Testis (tissue), 3 donors: ENCODE results near the gene FAM107A. TPM values are rescaled to one million over a fixed set of nuclear protein-coding genes. Genes with fewer than 3 reads are reported as not detected.
A peak's percentile ranks its signal among the peaks of the same experiment; 100 is the strongest.

ENCODE experiments used
- DNase-seq: peaks from one replicate; pipeline ENCODE4 v3.0.0-alpha.2; 2019
- H3K27ac ChIP-seq, 2 donors: fragments of 200-600 bp; sonication (generic); one replicate each; pipeline ENCODE4 v1.5.1; 2019
- H3K27me3 ChIP-seq: fragments of 200-600 bp; sonication (generic); one replicate; pipeline ENCODE4 v1.5.1; 2019
- H3K36me3 ChIP-seq: fragments of 200-600 bp; sonication (generic); one replicate; pipeline ENCODE4 v1.5.1; 2017; ENCODE audit warnings: low read depth; ENCODE audit errors: missing control alignments
- H3K4me1 ChIP-seq: fragments of 200-600 bp; sonication (generic); one replicate; pipeline ENCODE4 v1.5.1; 2019
- H3K4me3 ChIP-seq, 2 donors: fragments of 200-600 bp; sonication (generic); one replicate each; pipeline ENCODE4 v1.5.1; 2017 to 2019
- H3K9me3 ChIP-seq: fragments of 200-600 bp; sonication (generic); one replicate; pipeline ENCODE4 v1.5.1; 2017
- POLR2A ChIP-seq: fragments of 450-650 bp; IDR thresholded peaks from one replicate; pipeline ENCODE4 v1.6.1; 2017; ENCODE audit warnings: antibody characterized with exemption, mild to moderate bottlenecking, moderate library complexity
- WGBS, 2 donors: methylation state at CpG; one replicate each; pipeline ENCODE4 v1.1.5; 2018; 5-methylcytosine and 5-hydroxymethylcytosine counted together
- intact Hi-C: fragments of 100-400 bp; cut with DNase I; formaldehyde crosslinking; loops from one replicate; pipeline ENCODE4 v1.15.1; 2023; ENCODE audit warnings: low total_unique reads
- polyA plus RNA-seq: library from polyadenylated mRNA; stranded (reverse); fragments of 350-450 nt; fragmentation: Illumina TruSeq; extraction: RNeasy Lipid Tissue Mini Kit (QIAGEN cat#74804); gene quantifications from one replicate; pipeline ENCODE4 v1.2.3, GENCODE V29; 2014; ENCODE audit warnings: low read depth, low replicate concordance; ENCODE audit not compliant: insufficient read depth
- total RNA-seq, 2 donors: library from RNA; depleted of rRNA; stranded (reverse); fragments of >200 nt; gene quantifications; one replicate each; pipeline ENCODE4 v1.2.3, GENCODE V29; 2016
- TF ChIP-seq, protein P1 (sequence below), 3 experiments: fragments of 450-650 bp in 2 of 3; fragments of 200-600 bp in 1 of 3; sonication (generic) in 1 of 3; IDR thresholded peaks; one replicate each; pipeline ENCODE4 v1.5.1; 2016 to 2019; ENCODE audit warnings: antibody characterized with exemption in 3 of 3, mild to moderate bottlenecking in 2 of 3, moderate library complexity in 1 of 3

FAM107A gene
- total and polyA plus RNA-seq, 3 donors from 2014 or later: 7.8 to 17.8 (median 14.8) TPM

DNA sequence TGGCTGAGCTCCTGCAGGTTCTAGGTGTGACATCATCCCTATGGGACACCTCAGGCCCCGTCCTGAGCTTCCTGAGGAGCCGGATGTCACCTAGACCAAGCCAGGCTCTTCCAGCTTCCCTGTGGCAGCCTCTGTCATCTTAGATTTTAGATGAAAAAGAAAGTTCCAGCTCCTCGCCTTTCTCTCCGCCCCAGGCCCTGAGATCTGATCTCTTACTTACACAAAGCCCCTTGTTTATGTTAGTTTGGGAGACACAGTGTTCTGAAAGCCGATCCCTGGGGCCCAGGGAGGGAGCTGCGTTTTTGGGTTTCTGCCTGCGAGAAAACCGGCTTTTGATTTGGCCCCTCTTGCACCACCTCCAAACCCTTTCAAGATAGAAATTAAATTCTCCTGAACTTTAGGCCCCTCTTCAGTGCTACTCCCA lies 40.2 kb upstream of the FAM107A start:
- Histone ChIP-seq H3K4me3 (no peak overlapping the region), H3K9me3 (no peaks in the 10 kb centered on the region), H3K27ac (peak overlapping the region; percentile 61 to 75), H3K4me1 (peaks cover 23% of the 10 kb centered on the region), H3K36me3 (no peaks in the 10 kb centered on the region), H3K27me3 (no peaks in the 10 kb centered on the region)
- 39 to 43% methylated on average over 8 of the region's 8 CpGs for WGBS, 2 donors
- intact Hi-C loops: no loop called here
- TF ChIP-seq, protein P1, sequence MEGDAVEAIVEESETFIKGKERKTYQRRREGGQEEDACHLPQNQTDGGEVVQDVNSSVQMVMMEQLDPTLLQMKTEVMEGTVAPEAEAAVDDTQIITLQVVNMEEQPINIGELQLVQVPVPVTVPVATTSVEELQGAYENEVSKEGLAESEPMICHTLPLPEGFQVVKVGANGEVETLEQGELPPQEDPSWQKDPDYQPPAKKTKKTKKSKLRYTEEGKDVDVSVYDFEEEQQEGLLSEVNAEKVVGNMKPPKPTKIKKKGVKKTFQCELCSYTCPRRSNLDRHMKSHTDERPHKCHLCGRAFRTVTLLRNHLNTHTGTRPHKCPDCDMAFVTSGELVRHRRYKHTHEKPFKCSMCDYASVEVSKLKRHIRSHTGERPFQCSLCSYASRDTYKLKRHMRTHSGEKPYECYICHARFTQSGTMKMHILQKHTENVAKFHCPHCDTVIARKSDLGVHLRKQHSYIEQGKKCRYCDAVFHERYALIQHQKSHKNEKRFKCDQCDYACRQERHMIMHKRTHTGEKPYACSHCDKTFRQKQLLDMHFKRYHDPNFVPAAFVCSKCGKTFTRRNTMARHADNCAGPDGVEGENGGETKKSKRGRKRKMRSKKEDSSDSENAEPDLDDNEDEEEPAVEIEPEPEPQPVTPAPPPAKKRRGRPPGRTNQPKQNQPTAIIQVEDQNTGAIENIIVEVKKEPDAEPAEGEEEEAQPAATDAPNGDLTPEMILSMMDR (IDR thresholded peaks at IDR 0.05): no peak
- TF ChIP-seq POLR2A: no peak
- DNase-seq: peak; percentile 77

DNA sequence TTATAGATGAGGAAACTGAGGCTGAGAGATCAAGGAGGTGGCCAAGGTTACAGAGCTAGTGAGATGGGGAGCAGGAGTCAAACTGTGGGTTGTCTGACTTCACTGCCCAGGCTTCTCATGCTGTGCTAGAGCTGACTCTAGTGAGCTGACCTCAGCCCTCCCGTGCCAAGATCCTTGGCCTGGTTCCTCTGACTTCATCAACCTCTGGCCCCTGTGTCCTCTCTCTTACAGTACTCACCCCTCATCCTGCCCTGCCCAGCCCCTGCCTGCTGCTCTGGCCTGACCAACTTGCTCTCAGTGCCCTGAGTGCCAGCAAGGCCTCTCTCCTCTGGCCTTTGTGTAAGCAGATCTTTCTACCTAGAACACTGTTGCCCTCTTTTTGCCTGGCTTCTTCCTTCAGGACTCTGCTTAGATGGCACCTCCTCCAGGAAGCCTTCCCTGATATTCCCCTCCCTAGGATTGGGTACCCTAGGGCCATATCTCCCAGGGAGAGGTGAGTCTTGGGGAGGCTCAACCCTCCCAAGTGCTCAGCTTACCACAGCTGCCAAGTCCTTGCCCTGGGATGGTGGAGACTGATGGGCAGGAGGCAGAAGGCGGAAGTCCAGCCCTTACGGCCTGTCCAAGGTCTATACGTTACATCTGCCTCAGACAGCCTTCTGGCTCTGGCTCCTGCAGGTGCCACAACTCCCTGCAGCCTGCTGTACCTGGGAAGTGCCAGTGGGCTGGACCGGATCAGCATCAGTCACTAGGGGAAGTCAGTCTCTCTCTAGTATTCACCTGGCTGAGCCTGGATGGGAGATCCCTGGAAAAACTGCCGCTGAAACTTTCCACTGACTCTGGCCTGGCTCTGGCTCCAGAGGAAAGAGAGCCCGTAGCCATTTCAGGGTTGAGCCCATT lies 36.3 kb upstream of the FAM107A start:
- intact Hi-C loops: no loop called here
- no peak for DNase-seq
- peaks cover 11% of the 10 kb centered on the region for H3K4me1 ChIP-seq

DNA sequence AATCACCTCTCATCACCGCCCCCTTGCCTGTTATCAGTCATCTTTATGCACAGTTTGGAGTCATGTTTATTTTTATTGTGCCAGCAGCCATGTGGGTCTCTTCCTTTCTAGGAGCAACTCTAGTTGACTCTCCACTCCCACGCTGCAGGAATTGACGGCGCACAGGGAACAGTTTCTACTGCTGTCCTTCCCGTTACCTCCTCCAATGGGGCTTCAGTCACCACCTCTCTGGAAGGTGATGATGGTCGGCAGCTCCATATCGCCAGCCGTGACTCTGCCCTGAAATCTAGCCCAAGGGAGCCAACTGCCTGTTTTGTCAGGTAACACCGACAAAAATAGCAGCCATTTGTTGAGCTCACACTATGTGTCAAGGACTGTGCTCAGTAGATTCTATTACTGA lies 35.6 kb upstream of the FAM107A start:
- DNase-seq: no peak
- H3K27ac ChIP-seq: no peak overlapping the region
- H3K9me3 ChIP-seq: no peaks in the 10 kb centered on the region
- 75 to 81% methylated on average over 9 of the region's 9 CpGs for WGBS, 2 donors
- no peaks in the 10 kb centered on the region for H3K27me3 ChIP-seq
- TF ChIP-seq, protein P1 (IDR thresholded peaks at IDR 0.05): no peak
- no peak for TF ChIP-seq POLR2A
- peaks cover 9% of the 10 kb centered on the region for H3K4me1 ChIP-seq
- H3K4me3 ChIP-seq: no peak overlapping the region
- H3K36me3 ChIP-seq: no peaks in the 10 kb centered on the region
- intact Hi-C loops: no loop called here

More for the DNA sequence above, 36.3 kb upstream of the FAM107A start:
- no peaks in the 10 kb centered on the region for H3K36me3 ChIP-seq
- no peaks in the 10 kb centered on the region for H3K27me3 ChIP-seq
- no peak overlapping the region for H3K27ac ChIP-seq
- 83 to 94% methylated on average over 2 to 7 of the region's 7 CpGs for WGBS, 2 donors
- TF ChIP-seq POLR2A: no peak
- TF ChIP-seq, protein P1 (IDR thresholded peaks at IDR 0.05): no peak
- H3K9me3 ChIP-seq: no peaks in the 10 kb centered on the region
- no peak overlapping the region for H3K4me3 ChIP-seq

DNA sequence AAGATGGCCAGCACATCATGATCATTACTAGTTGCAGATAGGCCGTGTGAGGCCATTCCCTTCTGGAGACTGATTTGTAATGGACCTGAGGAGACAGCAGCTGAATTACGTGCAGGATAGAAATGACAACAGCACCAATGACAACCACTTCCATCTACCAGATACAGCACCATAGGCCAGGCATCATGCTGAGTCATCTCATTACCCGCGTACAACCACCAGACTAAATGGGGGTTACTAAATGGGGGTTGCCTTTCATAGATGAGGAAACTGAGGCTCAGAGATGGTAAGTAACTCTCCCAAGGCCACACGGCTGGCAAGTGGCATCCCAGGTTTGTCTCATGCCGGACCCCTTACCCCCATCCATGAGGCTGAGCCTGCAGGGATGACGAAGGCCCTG lies 32.8 kb upstream of the FAM107A start:
- H3K36me3 ChIP-seq: no peaks in the 10 kb centered on the region
- no peak overlapping the region for H3K27ac ChIP-seq
- H3K4me3 ChIP-seq: no peak overlapping the region
- H3K9me3 ChIP-seq: no peaks in the 10 kb centered on the region
- intact Hi-C loops: no loop called here
- DNase-seq: no peak
- H3K4me1 ChIP-seq: no peaks in the 10 kb centered on the region
- TF ChIP-seq, protein P1 (IDR thresholded peaks at IDR 0.05): no peak
- TF ChIP-seq POLR2A: no peak
- WGBS, 2 donors: 85 to 94% methylated on average over 6 to 7 of the region's 7 CpGs
- H3K27me3 ChIP-seq: no peaks in the 10 kb centered on the region
